DMS153 treated with DMSO at 0.1 percent for 48 hours (cell line): Measurements from ENCODE around the gene MMS22L.
"Not testable (repeated sequence)": the region's sequence is repeated elsewhere in the genome, so short reads cannot be mapped to it uniquely, and the experiment has no call there.

ENCODE experiments used
- DNase-seq: peaks from one replicate; lab custom pipeline; 2025; ENCODE audit not compliant: unreplicated experiment; lab: John Stamatoyannopoulos, UW

The MMS22L gene

GRCh38 chr6:97246842-97247241 lies 36.2 kb downstream of the MMS22L start:
- no peak for DNase-seq

GRCh38 chr6:97240222-97240621 lies 42.8 kb downstream of the MMS22L start:
- DNase-seq = no peak

GRCh38 chr6:97231911-97232310 lies 51.1 kb downstream of the MMS22L start:
- no peak for DNase-seq

- no peak for DNase-seq
Measured at GRCh38 chr6:97222903-97223302, 60.1 kb downstream of the MMS22L start.

GRCh38 chr6:97218912-97219311 lies 64.1 kb downstream of the MMS22L start:
- DNase-seq = no peak

GRCh38 chr6:97215157-97215769 lies 67.8 kb downstream of the MMS22L start:
- DNase-seq = no peak

- DNase-seq = no peak
Measured at GRCh38 chr6:97214671-97215070, 68.3 kb downstream of the MMS22L start.

- no peak for DNase-seq
Measured at GRCh38 chr6:97207383-97207782, 75.6 kb downstream of the MMS22L start.

- no peak for DNase-seq
Measured at GRCh38 chr6:97205966-97206365, 77.0 kb downstream of the MMS22L start.

GRCh38 chr6:97203343-97203742 lies 79.7 kb downstream of the MMS22L start:
- DNase-seq = no peak

GRCh38 chr6:97198046-97198565 lies 84.9 kb downstream of the MMS22L start:
- DNase-seq = no peak

- DNase-seq = no peak
Measured at GRCh38 chr6:97195117-97195516, 87.9 kb downstream of the MMS22L start.

- no peak for DNase-seq
Measured at GRCh38 chr6:97189767-97190166, 93.2 kb downstream of the MMS22L start.

- no peak for DNase-seq
Measured at GRCh38 chr6:97187951-97188350, 95.1 kb downstream of the MMS22L start.

GRCh38 chr6:97186416-97186999 lies 96.5 kb downstream of the MMS22L start:
- DNase-seq = peak; percentile 68

- DNase-seq = no peak
Measured at GRCh38 chr6:97177905-97178304, 105.1 kb downstream of the MMS22L start.

- DNase-seq = no peak
Measured at GRCh38 chr6:97176468-97176867, 106.5 kb downstream of the MMS22L start.

- DNase-seq = no peak
Measured at GRCh38 chr6:97175806-97176205, 107.2 kb downstream of the MMS22L start.

GRCh38 chr6:97174471-97174870 lies 108.5 kb downstream of the MMS22L start:
- no peak for DNase-seq

- DNase-seq = no peak
Measured at GRCh38 chr6:97160280-97160679, 122.7 kb downstream of the MMS22L start.

- not testable (repeated sequence) for DNase-seq
Measured at GRCh38 chr6:97155447-97155846, 127.6 kb downstream of the MMS22L start.

- DNase-seq = no peak
Measured at GRCh38 chr6:97154015-97154414, 129.0 kb downstream of the MMS22L start.

- no peak for DNase-seq
Measured at GRCh38 chr6:97151601-97152000, 131.4 kb downstream of the MMS22L start.
